Naive thymus-derived CD8-positive, alpha-beta T cell (primary cell): Measurements from ENCODE around the gene MEAK7. TPM values are rescaled to one million over a fixed set of nuclear protein-coding genes. Genes with fewer than 3 reads are reported as not detected.
A peak's percentile ranks its signal among the peaks of the same experiment; 100 is the strongest.

ENCODE experiments used
- ATAC-seq, 2 donors: fragments of 150-1000 bp; cut with Tn5 transposase in 1 of 2; sonication (Bioruptor Pico), chemical (Tn5 transposase) in 1 of 2; 1 replicate in 1 of 2; 2 replicates in 1 of 2; pipeline ENCODE4 v1.10.0; 2021; ENCODE audit warnings: mild to moderate bottlenecking in 2 of 2, moderate library complexity in 2 of 2
- POLR2A ChIA-PET: fragments of 350-600 bp; sonication (Branson Sonifier 250); formaldehyde crosslinking; loops from one replicate; lab custom pipeline; 2021; ENCODE audit warnings: antibody characterized with exemption; lab: Charles Lee
- DNase-seq, 10 donors: peaks; one replicate each; pipeline versions ENCODE4 v3.0.0 to v3.0.0-alpha.2; 2020 to 2022
- H3K27ac Mint-ChIP-seq, 10 donors: one replicate each; pipeline ENCODE4 v1.8.0; 2020 to 2022; ENCODE audit warnings: mild to moderate bottlenecking in 10 of 10, mixed read lengths in 10 of 10, moderate library complexity in 4 of 10, inconsistent platforms in 1 of 10
- H3K27me3 Mint-ChIP-seq, 5 donors: one replicate each; pipeline ENCODE4 v1.8.0; 2021 to 2022; ENCODE audit warnings: mixed read lengths in 5 of 5
- H3K36me3 Mint-ChIP-seq, 3 donors: one replicate each; pipeline ENCODE4 v1.8.0; 2020 to 2022; ENCODE audit warnings: mixed read lengths in 3 of 3, mild to moderate bottlenecking in 2 of 3, inconsistent platforms in 1 of 3
- H3K4me1 Mint-ChIP-seq, 4 donors: one replicate each; pipeline ENCODE4 v1.8.0; 2021 to 2022; ENCODE audit warnings: mixed read lengths in 4 of 4
- H3K4me3 Mint-ChIP-seq, 10 donors: one replicate each; pipeline ENCODE4 v1.8.0; 2020 to 2022; ENCODE audit warnings: mild to moderate bottlenecking in 10 of 10, mixed read lengths in 10 of 10, moderate library complexity in 6 of 10, inconsistent platforms in 1 of 10
- H3K9me3 Mint-ChIP-seq, 9 donors: one replicate each; pipeline ENCODE4 v1.8.0; 2020 to 2022; ENCODE audit warnings: mixed read lengths in 9 of 9, mild to moderate bottlenecking in 3 of 9, inconsistent platforms in 1 of 9, moderate library complexity in 1 of 9
- polyA plus RNA-seq, 3 donors: library from polyadenylated mRNA; unstranded; fragments of 300-500 nt; fragmentation: Illumina TruSeq; gene quantifications; one replicate each; pipeline ENCODE4 v1.2.3, GENCODE V29; 2021
- total RNA-seq, 8 experiments: library from RNA in 2 of 8; stranded (reverse) in 2 of 8; gene quantifications; one replicate each; pipeline ENCODE4 v1.2.3 and lab custom pipeline; 2021 to 2026

Gene MEAK7
- total and polyA plus RNA-seq, 5 experiments from 2014 or later = 3.7 to 8.9 (median 6.7) TPM

DNA sequence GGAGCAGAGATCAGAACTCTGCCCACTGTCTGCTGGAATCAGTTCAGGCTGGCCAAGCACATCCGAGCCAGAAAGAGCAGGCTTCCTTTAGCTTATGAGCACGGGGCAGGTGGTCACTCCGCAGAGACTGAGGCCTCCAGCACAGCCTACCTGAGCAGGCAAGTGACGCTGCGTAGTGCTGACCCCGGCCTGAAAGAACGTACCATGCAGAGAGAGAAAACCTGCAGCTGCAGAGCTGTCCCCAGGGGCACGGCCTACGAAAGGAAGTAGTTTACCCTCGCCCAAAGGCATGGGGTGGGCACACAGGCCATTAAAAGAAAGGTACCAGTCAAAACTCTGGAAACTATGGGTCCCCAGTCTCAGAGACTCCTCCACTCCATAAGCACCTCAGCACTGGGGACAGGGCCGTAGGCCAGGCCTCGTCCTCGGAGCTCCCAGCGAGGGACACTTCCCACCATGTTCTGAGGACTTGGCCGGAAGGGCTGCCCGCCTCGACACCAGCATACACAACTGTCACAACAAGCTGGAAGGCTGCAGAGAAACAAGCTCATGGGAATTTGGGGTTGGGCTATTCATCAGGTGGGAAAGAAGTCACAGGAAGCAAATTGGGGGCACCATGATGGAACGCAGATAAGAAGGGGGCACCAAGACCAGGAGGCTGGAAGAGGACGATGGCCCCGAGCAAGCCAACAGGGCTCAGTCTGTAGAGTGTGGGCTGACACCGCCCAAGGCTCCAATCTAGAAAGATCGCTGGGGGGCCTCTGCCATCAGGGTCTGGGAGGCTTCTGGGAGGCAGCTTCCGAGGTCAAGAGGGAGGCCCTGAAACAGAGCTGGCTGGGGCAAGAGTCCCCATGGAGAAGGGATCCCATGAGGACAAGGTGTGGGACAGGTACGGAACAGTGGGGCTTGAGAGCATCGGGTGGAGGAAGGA is 21.2 kb downstream of the MEAK7 start:
- Mint-ChIP-seq H3K27me3 (no peaks in the 10 kb centered on the region), H3K27ac (peak overlapping the region in 3 of 10 donors; percentile 11 to 36 (median 17)), H3K4me3 (no peak overlapping the region), H3K9me3 (no peaks in the 10 kb centered on the region), H3K4me1 (no peaks in the 10 kb centered on the region), H3K36me3 (peaks cover 4 to 24% (median 7%) of the 10 kb centered on the region in 3 donors)
- ATAC-seq = no peak
- peak in 1 of 10 donors; percentile 59 for DNase-seq
- POLR2A ChIA-PET = no interaction called here

DNA sequence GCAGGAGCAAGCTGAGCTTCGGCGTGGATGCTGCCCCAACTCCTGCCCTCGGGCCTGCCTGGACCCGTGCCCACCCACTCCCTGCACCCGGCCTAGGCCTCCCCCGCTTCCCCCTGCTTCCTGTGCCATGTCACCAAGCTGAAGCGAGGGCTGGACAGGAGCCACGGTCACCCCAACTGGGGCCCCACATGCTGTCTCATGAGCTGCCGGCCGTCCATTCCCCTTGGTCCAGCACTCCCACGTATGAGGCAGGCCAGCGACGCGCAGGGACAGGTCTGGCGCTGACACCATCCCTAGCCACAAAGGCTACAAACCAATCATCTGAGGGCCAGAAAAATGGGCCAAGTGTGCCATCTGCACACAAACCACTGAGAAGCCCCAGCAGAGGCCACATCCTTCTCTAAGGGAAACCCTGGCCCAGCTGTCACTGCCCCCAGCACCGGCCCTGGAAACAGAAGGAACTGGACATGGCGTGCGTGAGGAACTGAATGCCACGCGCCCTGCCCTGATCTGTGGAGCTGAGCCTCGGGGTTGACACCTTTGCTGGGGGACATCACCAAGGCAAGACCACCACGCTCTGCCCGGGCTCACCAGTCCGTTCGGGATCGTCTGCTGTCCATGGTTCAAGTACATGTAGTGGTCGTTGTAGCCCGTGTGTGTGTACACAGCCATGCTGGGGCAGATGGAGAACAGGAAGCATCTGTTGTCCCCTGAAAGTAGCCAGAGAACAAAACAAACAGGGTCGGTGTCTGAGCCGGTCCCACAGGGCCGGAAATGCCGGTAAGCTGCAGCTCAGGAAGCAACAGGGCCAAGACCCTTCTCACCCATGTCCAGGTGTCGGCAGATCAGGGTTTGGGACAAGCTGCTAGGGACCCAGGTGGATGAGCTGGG is 22.2 kb downstream of the MEAK7 start:
- Mint-ChIP-seq H3K9me3 (no peaks in the 10 kb centered on the region), H3K4me3 (no peak overlapping the region), H3K4me1 (no peaks in the 10 kb centered on the region), H3K27me3 (no peaks in the 10 kb centered on the region), H3K27ac (no peak overlapping the region), H3K36me3 (peaks cover 5 to 19% (median 6%) of the 10 kb centered on the region in 3 donors)
- POLR2A ChIA-PET = no interaction called here
- ATAC-seq (no peak), DNase-seq (peak in 1 of 10 donors; percentile 38)

DNA sequence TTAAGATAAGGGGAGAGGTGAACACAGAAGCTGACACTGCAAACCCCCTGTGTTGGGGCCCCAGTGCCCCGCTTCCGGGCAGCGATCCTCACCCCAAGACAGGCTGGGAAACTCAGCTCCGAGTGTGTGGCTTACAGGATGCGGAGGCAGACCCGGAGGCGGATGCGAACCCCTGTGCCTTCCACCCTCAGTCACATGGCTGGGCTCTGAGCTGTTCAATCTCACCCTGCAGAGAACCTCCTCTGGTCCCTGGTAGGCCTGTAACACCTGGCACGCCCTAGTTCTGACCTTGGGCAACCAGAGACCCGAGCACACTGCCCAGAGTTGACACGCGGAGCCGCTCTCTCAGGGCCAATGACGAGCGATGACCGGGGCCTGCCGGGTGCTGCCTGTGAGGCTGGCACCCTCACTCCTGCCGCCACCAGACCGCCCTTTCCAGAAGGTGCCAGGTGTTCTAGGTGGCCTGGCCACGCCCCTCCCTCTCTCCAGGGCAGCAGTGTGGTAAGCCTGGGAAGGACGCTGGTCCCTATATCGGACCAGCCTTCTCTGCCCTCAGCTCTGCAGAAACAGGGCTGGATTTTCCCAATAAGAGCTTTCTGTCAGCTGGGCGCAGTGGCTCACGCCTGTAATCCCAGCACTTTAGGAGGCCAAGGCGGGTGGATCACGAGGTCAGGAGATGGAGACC is 23.3 kb downstream of the MEAK7 start:
- ATAC-seq (no peak), DNase-seq (peak in 1 of 10 donors; percentile 32)
- Mint-ChIP-seq H3K9me3 (no peaks in the 10 kb centered on the region), H3K27ac (no peak overlapping the region), H3K36me3 (peaks cover 5 to 12% (median 5%) of the 10 kb centered on the region in 3 donors), H3K4me3 (no peak overlapping the region), H3K27me3 (no peaks in the 10 kb centered on the region), H3K4me1 (no peaks in the 10 kb centered on the region)
- POLR2A ChIA-PET = no interaction called here

DNA sequence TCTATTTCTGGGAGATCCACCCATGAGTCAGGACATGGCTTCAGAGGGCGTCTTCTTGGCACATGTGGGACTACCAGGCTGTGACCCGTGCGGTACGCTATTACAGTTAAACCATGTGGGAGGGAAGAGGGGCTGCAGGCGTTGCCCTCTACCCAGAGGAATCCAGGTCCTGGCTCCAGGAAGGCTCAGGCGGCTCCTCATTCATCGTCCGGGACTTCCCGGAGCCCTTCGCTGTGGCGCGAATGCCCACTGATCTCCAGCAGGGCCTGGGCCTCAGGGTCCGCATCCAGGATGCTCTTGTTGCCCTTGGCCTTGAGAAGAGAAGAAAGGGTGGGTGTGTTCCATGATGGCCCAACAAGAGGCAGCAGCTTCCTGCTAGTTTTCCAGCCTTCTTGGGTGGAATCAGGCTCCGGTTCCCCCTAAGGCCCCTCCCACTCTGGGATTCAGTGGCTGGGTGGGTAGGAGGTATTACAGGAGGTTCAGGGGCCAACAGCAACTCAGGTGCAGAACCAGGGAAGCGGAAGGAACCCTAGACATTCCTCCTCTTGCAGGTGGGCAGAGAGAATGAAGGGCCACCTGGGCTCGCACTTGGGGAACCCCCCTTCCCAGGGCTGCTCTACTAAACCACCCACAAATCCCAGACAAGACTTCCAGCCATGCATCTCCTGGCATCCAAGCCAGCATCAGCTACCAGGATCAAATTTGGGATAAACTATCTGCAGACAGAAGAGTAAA is 24.6 kb downstream of the MEAK7 start:
- Mint-ChIP-seq H3K27ac (no peak overlapping the region), H3K9me3 (peaks cover 0 to 6% (median 0%) of the 10 kb centered on the region in 9 donors), H3K4me3 (no peak overlapping the region), H3K4me1 (peaks cover 0 to 3% (median 1%) of the 10 kb centered on the region in 4 donors), H3K27me3 (no peaks in the 10 kb centered on the region), H3K36me3 (peaks cover 9 to 12% (median 10%) of the 10 kb centered on the region in 3 donors)
- POLR2A ChIA-PET = no interaction called here
- no peak for ATAC-seq
- DNase-seq = peak in 1 of 10 donors; percentile 54

DNA sequence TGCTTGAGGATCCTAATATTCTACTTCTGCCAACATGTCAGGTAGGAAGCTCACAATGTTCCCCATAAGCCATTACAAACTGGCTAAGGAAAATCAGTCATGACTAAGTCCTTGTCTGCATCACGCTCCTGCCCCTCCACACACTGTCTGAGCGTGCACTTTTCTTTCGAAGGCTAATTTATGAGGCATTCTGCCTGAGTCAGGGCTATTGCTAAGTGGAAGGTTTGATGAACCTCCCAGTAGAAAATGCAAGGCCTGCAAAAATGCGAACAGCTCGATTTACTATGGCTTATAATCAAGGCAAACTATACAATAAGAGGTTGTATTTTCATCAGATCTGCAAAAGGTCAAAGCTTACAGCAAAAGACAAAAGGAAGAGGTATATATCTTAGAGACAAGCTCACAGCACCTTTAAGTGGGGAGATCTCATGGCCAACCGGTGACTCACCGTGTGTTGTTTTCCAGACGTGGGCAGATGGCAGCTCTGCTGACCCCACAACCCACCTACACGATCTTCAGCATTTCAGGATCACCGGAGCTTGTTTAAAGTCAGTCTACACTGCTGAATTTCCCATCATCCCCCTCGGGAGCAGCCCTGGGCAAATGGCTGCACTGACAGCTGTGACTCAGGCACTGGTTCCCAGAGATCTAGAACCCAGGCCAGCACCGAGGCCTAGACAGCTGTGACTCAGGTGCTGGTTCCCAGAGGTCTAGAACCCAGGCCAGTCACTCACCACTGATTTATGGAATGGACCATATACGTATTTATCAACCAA is 26.1 kb downstream of the MEAK7 start:
- POLR2A ChIA-PET = no interaction called here
- peaks cover 0 to 3% (median 1%) of the 10 kb centered on the region in 4 donors for H3K4me1 Mint-ChIP-seq
- DNase-seq = peak in 1 of 10 donors; percentile 18
- no peak for ATAC-seq
- no peaks in the 10 kb centered on the region for H3K27me3 Mint-ChIP-seq
- peak overlapping the region in 1 of 10 donors; percentile 52 for H3K27ac Mint-ChIP-seq
- no peak overlapping the region for H3K4me3 Mint-ChIP-seq
- peaks cover 9 to 19% (median 10%) of the 10 kb centered on the region in 3 donors for H3K36me3 Mint-ChIP-seq
- H3K9me3 Mint-ChIP-seq = peaks cover 0 to 9% (median 0%) of the 10 kb centered on the region in 9 donors

DNA sequence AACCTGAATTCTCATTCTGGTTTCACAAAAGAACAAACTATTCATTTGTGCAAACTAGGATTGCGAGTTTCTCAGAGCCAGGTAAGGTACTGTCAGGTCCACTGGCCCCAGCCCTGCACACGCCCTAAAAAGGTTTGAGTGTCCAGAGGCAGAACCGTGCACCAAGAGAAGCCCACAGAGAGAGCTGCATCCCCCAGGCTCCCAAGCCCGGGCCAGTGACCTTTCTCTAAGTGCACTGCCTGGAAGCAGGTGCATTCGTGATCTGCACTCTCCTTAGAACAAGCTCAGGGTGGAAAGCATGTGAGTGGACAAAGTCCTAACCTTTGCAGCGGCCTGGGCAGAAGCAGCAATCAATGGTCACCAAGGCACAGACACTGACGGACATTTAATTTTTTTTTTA is 26.8 kb downstream of the MEAK7 start:
- Mint-ChIP-seq H3K27me3 (no peaks in the 10 kb centered on the region), H3K4me3 (no peak overlapping the region), H3K27ac (peak overlapping the region in 1 of 10 donors; percentile 35), H3K4me1 (peaks cover 0 to 3% (median 1%) of the 10 kb centered on the region in 4 donors), H3K9me3 (peaks cover 0 to 9% (median 0%) of the 10 kb centered on the region in 9 donors), H3K36me3 (peaks cover 9 to 19% (median 15%) of the 10 kb centered on the region in 3 donors)
- POLR2A ChIA-PET = no interaction called here
- DNase-seq (peak in 1 of 10 donors; percentile 7), ATAC-seq (no peak)

DNA sequence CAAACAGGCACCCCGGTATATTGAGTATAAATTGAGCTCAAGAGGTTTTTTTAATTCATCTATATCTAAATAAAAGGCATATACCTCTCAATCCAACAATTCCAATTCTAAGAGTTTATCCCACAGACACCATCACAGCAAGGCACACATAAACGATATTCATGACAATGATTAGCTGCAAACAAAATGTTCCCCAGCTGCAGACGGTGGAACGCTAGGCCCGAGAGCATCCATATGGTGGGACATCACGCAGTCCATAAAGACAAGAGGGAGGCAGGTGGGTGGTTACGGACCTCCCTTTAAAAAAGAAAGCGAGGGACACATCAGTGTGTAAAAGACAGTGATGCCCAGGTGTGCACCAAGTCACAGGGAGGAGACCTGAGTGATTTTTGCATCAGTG is 28.1 kb downstream of the MEAK7 start:
- Mint-ChIP-seq H3K27me3 (no peaks in the 10 kb centered on the region), H3K36me3 (peaks cover 9 to 25% (median 13%) of the 10 kb centered on the region in 3 donors), H3K4me1 (peaks cover 0 to 3% (median 1%) of the 10 kb centered on the region in 4 donors), H3K27ac (peak overlapping the region in 2 of 10 donors; percentile 11 to 84), H3K4me3 (no peak overlapping the region), H3K9me3 (peaks cover 0 to 9% (median 0%) of the 10 kb centered on the region in 9 donors)
- POLR2A ChIA-PET = no interaction called here
- ATAC-seq (no peak), DNase-seq (peak in 1 of 10 donors; percentile 4)

DNA sequence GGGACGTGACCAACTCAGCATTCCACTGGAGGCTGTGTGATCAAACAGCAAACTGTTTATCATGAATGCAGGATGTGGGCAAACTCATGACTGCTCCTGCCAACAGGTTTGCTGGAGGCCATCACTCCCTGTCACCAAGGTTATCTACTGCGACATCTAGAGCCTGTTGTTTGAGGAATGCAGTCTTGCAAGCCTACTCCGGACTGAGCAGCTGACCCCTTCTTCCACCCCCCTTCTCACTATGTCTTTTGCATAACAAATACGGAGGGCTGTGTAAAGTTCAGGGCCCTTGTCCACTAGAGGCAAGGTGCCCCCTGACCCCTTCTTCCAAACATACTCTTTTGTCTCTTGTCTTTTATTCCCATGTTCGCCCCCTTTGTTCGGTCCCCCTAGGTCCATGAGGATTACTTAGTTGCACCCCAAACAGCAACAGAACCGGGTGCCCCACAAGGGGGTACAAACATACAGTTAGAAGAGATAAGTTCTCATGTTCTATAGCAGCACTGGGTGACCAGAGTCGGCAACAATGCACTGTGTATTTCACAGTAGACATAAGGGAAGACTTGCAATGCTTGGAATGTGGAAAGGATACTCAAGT is 28.7 kb downstream of the MEAK7 start:
- DNase-seq = peak in 2 of 10 donors; percentile 16 to 21
- Mint-ChIP-seq H3K27ac (peak overlapping the region in 5 of 10 donors; percentile 6 to 79 (median 41)), H3K4me1 (peaks cover 0 to 3% (median 1%) of the 10 kb centered on the region in 4 donors), H3K4me3 (no peak overlapping the region), H3K9me3 (peaks cover 0 to 9% (median 0%) of the 10 kb centered on the region in 9 donors), H3K27me3 (no peaks in the 10 kb centered on the region), H3K36me3 (peaks cover 9 to 25% (median 13%) of the 10 kb centered on the region in 3 donors)
- ATAC-seq = no peak
- POLR2A ChIA-PET = no interaction called here

DNA sequence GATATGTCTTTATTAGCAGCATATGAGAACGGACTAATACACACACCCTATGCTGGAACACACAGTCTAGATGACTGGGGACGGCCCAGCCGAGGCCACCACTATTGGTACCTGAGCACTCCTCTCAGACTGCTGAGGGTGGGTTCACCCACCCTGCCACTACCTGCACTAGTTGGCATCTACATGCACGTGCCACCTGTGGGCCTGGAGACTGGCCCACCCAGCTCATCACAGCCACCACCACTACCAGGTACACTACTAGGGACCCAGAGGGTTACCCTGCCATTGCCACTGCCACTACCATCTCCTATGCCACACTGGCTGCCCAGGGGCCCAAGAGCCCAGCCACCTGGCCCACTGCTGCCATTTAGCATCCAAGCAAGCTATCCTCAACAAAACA is 32.5 kb downstream of the MEAK7 start:
- ATAC-seq = no peak
- no peaks in the 10 kb centered on the region for H3K27me3 Mint-ChIP-seq
- H3K9me3 Mint-ChIP-seq = peaks cover 0 to 15% (median 5%) of the 10 kb centered on the region in 9 donors
- POLR2A ChIA-PET = no interaction called here
- peaks cover 0 to 3% (median 1%) of the 10 kb centered on the region in 4 donors for H3K4me1 Mint-ChIP-seq
- DNase-seq = peak in 1 of 10 donors; percentile 22
- no peak overlapping the region for H3K4me3 Mint-ChIP-seq
- H3K36me3 Mint-ChIP-seq = peaks cover 4 to 32% (median 19%) of the 10 kb centered on the region in 3 donors
- peak overlapping the region in 1 of 10 donors; percentile 45 for H3K27ac Mint-ChIP-seq

DNA sequence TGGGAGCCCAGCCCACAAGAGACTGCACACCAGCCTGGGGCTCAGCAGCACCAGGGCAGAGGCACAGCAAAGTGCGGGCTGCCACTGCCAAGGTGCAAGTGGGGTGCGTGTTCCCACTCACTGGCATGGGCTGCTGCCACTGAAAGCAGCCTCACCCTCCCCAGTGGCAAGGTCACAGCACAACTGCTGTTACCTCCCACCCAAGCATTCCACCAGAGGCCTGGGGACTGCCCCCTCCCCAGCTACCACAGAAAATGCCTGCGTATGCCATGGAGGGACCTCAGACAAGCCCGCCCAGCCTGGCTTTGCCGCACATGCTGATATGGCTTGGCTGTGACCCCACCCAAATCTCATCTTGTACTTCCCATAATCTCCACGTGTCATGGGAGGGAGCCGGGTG is 33.1 kb downstream of the MEAK7 start:
- peak in 1 of 10 donors; percentile 37 for DNase-seq
- Mint-ChIP-seq H3K36me3 (peaks cover 9 to 39% (median 26%) of the 10 kb centered on the region in 3 donors), H3K4me1 (peaks cover 0 to 3% (median 1%) of the 10 kb centered on the region in 4 donors), H3K27me3 (no peaks in the 10 kb centered on the region), H3K27ac (no peak overlapping the region), H3K4me3 (no peak overlapping the region), H3K9me3 (peaks cover 0 to 20% (median 9%) of the 10 kb centered on the region in 9 donors)
- POLR2A ChIA-PET = no interaction called here
- no peak for ATAC-seq
